HG03521 (cell line): ENCODE data around the gene CTNNA1.

Source experiments
- ATAC-seq: cut with Tn5 transposase; IDR thresholded peaks from one replicate; pipeline ENCODE4 v1.9.1; 2021; ENCODE audit warnings: mild to moderate bottlenecking, moderate library complexity; ENCODE audit not compliant: unreplicated experiment

The CTNNA1 gene

DNA sequence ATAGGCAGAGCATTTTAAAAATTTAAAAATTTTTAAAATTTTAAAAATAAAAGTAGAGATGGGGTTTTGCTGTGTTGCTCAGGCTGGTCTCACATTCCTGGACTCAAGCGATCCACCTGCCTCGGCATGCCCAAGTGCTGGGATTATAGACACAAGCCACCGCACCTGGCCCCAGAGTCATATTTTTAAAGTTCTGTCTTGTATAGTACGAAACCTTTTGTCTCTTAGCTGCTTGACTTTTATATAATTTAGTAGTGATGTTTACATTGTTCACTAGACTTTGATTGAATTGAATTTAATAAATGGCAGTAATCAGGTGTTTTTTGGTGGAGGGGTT is 90.9 kb downstream of the CTNNA1 start:
- ATAC-seq = no peak

DNA sequence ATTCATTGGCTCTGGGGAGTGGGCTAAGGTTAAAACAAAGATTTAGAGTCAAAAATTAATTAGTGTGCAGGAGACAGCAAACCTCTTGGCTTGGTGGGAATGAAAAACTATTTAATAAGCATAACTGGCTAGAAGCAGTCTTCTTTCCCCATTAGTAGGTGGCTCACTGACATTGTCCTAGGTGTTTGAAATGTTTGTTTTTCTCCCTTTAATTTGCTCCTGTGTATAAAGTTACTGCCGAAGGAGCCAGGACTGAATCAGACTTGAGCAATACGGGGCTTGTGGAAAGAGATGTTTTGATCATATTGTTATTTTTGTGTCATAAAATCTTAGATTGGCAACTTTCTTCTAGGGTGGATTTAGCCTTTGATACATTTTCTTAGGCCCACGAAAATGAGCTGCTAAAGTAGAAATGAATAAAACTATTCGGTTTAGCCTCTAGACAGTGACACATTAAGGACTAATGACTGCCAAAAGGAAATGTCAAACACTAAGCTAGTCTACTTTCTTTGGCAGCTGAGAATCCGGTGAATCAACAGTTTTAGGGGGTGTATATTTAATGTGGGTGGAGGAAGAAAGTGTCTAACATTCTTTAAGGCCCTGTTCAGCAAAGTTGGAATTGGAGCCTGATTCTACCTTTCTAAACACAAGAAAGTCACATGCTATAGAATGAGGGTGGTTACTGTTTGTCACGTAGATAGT is 91.7 kb downstream of the CTNNA1 start:
- ATAC-seq = no peak

DNA sequence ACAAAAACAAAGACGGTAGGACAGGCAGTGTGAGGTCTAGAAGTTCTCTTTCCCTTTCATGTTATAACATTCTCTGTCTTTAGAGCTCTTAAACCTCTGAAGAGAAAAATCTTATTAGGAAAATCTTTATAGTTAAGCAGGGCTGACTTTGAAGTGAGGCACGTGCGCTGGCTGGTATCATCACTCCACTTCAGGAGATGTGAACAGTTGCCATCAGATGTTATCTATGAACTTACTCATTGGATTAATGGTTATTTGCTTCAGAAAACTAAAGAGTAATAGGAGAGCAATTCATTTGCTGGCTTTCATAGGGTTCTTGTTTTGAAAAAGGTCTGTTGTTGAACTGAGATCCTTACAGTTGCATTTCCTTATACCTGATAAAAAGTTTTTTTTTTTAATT is 96.2 kb downstream of the CTNNA1 start:
- no peak for ATAC-seq

DNA sequence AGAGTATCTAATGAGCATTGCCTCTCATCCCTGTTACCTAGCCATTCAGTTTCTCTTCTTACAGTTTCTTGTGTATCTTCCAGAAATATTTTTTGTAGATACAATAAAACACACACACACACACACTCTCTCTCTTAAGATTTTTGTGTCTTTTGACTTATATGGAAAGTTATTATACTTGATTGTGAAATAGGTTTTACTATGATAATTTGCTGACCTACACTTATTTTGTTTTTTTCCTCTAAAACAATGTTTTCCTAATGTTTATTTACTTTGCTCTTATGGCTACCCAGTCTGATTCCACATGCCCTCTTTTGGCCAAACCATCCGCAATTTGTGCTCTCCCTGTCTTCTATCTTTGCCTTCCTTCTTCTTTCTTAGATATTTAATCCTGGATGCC is 96.7 kb downstream of the CTNNA1 start:
- ATAC-seq = no peak

DNA sequence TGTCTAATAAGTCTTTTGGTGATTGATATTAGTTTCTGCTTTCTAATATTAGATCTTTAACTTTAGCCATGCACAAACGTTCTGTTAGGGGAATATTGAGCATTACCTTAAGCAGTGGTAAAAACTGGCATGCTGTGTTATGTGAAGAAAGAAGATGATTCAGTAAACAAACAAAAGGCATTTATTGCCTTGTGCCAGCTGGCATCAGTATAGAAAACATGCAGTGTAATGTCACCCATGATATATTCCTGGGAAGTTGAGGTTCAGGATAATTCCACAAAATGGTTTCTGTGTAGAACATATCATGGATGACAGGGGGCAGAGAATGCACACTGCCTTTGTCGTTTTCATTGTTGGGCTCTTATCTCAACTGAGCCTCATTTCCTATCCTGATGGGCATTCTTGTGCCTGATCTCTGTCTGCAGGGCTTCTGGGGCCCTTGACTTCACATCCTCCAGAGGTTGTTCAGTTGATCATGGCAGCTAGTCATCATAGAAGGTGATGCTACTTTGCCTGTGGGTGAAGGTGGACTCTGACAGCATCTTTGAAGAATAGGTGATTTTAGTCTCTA is 97.7 kb downstream of the CTNNA1 start:
- ATAC-seq = no peak

DNA sequence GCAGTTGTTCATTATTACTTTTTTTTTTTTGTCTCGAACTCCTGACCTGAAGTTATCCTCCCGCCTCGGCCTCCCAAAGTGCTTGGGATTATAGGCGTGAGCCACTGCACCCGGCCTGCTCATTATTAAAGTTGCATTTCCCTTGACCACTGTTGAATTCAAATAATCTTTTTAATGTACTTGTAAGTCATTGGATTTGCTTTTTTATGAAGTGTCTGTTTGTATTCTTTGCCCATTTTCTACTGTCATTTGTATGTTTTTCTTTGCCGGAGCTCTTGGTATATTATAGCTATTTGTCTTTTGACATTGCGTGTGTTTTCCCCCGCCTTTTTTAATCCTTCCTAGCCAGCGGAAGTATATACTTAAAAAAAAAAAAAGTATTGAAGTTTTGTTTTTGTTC is 99.9 kb downstream of the CTNNA1 start:
- no peak for ATAC-seq

DNA sequence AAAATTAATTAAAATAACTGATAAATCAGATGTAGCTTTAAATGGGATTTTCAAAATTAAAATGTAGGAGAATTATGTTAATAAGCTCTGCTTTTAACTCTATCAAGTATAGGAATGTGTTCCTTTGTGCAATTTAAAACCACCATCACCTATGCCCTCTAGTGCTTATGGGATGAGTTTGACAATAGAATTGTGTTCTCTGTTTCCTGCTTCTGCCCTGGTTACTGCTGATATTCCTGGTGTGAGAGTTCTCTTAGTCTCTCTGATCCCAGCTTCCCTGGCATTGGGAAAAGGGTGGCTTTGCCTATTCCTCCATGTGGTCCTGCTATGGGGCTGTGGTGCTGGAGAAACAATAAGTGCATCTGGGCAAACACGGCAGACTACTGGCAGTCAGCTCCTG is 113.8 kb downstream of the CTNNA1 start:
- no peak for ATAC-seq

DNA sequence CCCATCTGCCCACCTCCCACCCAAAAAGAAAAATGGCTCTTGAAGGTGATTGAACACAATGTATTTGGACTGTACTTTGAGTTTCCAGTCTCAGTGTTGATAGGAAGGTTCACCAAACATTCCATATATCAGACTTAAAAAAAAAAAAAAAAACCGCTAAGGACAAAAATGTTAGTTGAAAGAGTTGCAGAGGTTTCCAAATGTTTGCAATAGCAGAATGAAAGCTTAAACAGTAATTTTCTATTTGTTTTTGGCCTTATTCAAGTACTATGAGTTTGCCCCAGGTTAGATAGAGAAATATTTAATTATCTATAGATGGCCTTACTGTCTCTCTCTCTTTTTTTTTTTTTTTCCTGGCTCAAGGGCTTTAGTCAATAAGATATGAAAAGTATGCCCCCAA is 115.8 kb downstream of the CTNNA1 start:
- ATAC-seq = no peak

DNA sequence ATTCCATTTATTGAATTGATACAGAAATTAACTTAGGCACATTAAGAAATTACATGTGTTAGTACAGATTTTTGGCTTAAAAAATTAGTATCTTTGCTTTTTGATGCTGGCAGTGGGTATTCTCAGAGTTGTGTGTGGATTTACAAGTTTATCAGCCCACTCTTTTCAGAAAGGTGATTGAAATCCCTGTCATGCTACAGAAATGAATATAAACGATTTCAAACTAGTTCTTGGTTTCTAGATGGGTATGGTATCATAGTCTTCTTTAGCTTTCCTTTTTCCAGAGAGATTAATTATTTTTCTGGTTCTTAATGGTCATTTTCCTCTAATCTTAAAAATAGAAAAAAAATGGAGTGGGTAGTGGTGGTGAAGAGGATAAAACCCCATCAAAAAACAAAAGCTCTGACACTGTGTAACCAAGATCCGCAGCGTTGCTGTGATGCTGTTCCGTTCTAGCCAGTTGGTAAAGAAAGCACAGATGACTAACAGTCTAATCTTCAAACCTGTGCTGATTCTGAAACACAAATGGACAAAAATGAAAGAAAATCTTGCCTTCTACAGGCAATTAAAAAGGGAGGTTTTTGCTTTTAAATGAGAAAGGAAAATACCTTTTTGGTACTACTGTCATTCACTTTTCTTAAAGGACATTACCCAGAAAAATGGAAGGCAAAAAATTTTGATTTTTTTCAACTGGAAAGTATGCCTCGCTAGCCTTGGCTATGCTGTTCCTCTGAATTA is 116.7 kb downstream of the CTNNA1 start:
- ATAC-seq = no peak

DNA sequence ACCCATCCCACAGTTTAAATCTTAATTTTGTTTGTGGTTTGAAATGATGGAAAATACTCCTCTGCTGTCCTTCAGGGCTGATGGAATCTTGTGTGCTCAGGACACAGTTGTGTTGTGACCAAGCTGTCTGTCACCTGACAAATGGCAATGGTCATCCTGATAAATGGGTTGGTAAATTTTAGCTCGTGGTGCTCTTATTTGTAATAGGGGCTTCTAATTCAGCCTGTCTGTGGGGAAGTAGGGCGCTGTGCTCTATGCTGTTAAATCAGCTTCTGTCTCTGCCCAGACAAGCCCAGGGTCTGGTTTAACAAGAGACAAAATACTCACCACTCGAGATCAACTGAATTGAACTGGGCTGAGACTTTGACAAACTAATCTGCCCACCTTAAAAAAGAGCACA is 117.4 kb downstream of the CTNNA1 start:
- ATAC-seq = no peak

DNA sequence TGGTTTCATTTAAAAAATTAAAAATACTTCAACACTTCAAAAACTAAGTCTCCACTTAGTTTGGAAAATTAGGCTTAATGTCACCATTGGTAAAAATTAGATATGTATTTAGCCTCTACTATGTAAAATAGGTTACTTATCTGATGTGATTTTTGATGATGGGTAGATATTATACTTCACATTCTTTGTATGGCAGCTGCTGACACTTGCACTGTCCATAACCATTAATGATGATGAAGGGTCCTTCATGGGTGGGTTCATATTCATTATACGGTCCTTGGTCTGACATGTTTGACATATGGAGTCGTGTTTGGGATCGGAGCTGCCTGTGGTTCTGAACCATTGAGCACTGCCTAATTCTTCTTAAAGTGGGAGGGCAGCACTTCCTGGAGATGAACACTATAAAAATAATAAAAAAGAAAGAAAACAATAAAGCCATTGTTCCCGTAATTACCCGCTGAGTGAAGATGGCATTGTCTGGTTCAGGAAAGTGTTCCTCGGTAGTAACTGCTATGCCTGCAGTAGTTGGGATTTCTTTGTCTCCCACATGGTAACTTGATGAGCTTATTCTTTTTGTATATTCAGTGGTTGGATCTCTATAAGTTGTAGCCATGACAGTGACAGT is 119.7 kb downstream of the CTNNA1 start:
- ATAC-seq = no peak

DNA sequence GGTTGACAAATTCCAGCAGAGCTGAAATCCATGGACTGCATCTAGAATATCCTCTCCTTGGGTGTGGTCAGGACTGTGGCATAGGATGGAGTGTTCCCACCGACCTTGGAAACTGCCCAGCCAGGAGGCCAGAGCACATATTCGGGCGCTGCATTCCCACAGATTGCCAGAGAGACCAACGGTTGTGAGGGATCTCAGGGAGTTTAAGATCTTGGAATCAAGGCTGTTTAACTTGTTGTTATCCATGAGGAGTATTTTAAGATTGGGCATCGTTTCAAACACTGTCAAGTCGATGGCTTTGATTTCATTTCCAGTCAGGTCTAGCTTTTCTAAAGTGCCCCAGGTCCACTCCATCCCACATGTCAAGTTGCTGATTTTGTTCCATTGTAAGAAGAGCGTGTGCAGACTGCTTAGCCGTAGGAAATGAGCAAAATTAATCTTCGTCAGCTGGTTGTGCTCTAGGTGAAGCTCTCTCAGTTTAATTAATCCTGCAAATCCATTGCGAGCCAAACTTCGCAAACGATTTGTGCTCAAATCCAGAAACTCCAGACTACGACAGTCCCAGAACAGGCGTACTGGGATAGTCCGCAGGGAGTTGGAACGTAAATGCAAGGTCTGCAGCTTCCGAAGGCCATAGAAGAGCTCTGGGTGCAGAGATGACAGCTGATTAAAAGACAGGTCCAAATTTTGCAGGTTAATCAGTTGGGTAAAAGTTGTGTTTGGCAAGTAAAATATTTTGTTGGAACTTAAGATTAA is 120.4 kb downstream of the CTNNA1 start:
- ATAC-seq = no peak

DNA sequence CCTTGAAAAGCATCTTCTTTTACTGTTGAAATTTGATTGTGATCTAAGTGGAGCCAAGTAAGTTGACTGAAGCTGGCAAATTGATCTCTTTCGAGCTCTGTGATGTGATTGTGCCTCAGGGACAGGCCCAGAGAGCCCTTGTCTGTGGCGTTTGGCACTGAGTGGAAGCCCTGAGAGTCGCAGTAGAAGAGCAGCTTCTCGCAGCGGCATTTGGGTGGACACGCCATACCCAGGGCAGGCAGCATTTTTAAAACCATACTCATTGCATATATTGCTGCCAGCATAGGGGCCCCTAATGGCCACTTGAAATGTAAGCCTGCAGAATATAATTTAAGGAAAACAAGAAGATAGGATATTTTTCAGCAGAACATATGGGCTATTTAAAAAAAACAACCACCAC is 121.0 kb downstream of the CTNNA1 start:
- ATAC-seq = no peak

DNA sequence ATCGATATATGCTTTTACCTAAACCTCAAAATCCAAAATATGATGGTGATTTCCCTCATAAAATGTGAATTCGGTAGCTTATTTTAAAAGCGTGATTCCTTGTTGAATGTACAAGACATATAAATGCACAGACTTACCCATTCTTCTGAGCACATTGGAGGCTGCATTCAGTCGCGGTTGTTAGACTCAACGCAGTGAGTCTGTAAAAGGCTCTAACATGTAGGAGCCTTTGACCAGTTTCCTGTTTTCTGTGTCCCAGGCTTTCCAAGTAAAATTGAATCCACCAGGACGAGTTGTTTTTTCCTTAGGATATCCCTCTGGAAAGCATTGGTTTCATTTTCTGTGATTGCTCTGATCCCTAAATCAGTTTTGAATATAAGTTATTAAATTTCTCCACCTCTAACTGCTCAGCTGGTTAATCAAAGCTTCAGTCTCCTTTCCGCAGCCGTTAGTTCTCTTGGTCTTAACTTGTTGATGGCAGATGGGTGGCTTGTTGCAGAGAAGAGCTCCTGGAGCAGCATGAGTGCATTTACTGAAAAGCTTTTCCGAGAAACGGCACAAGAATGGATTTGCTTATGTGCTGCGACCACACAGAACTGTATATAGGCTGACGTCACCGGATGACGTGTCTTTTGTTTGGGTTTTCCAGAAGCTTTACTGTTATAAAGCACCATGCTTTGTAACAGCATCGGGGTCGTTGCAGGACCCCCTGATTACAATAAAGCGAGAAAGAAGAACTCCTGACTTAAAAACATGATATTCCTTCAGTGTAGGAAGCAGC is 121.7 kb downstream of the CTNNA1 start, which contains the start of gene LRRTM2:
LRRTM2 (minus strand) TSS at position 565 of the 781 bp plus-strand sequence; CDS start at position 141, 424 bp downstream.
- ATAC-seq = no peak

DNA sequence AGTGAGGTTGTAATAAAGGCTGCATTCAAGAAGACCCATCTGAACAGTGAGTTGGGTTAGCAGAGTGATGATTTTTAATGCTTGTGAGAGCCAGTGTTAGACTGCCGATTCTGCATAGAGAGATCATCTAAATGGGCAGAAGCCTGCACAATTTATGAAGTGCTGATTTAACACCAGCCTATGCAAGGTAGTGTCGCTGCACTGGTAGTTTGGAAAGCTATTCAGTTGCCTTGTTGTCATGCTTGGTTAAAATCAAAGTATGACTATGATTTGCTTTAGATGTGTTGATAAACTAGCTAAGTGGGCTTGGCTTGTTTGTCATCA is 122.3 kb downstream of the CTNNA1 start:
- ATAC-seq = no peak

DNA sequence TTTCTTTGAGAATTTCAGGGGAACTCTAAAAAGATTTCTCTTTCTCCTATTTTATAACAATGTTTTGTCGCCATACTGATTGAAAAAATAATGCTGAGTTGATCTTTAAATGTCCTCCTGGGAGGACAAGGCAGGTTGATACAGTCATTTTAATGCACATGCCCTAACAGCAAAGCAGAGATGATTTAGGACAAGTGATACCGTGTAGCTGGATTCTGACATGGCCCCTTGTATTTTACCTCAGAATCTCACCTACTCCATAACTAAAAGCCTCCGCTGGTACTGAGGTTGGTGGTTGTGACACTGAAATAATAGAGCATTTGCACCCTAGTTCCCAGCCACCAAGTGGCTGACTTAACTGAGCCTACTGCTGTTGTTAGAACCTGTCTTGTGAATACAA is 122.7 kb downstream of the CTNNA1 start:
- ATAC-seq = no peak

DNA sequence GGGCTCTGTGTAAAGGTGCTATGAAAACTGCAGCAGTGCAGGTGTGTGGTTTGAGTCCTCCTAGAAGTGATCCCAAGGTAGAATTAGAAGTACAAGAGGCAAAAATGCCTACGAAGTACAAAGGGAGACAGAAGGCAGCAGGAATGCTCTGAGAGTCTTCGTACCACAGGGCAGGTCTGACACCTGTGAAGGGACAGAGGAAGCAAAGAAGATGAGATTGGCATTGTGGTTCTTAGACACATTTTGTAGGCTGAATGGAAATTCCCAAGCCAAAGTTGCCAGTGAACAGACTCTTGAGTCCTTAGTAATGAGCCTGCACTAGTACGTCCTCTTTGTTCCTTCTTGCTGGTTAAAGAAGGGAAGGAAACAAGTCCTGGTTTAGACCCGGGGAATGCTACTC is 123.6 kb downstream of the CTNNA1 start:
- ATAC-seq = no peak

DNA sequence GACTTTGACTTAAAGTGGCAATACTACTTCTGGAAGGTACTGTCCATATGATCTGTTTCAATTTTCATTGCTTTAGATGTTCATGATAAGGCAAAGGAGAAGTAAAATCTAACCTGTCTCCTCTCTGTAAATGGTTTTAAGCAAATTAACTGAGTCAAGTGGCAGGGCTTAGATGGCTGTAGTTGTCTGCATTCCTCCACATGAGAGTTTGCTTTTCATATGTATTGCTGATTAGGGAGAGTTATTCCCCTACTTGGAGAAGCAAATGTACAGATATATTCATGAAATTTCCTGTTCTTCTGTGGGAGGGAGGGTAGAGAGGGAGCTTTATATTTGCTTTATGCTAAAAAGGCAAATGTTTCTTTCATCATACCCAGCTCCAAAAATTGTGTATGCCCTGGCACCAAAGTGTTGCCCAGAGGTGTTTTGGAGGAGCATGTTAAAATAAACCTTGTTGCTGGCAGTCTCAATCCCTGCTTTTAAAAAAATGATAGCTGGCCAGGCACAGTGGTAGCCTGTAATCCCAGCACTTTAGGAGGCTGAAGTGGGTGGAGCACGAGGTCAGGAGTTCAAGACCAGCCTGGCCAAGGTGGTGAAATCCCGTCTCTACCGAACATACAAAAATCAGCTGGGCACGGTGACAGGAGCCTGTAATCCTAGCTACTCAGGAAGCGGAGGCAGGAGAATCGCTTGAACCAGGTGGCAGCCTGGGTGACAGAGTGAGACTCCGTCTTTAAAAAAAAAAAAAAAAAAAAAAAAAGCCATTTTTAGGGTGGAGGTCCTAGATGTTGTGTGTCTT is 125.4 kb downstream of the CTNNA1 start:
- no peak for ATAC-seq

DNA sequence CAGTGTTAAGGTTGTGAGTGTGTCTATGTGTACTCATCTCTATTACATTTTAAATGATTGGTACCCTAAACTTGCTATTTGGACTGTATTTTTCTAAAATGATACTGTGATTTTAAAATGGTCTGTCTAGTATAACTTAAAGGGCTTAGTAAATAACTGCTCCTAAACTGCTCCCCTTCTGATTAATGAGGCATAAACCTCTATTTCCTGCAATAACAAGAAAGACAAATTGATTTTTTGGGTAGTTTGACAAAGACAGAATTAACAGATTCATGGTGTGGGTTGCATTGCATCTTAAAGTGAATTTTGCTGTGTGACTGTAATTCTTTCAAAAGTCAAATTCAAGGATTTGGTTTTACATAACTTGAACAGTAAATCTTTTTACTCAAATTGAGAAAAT is 130.0 kb downstream of the CTNNA1 start:
- ATAC-seq = no peak

DNA sequence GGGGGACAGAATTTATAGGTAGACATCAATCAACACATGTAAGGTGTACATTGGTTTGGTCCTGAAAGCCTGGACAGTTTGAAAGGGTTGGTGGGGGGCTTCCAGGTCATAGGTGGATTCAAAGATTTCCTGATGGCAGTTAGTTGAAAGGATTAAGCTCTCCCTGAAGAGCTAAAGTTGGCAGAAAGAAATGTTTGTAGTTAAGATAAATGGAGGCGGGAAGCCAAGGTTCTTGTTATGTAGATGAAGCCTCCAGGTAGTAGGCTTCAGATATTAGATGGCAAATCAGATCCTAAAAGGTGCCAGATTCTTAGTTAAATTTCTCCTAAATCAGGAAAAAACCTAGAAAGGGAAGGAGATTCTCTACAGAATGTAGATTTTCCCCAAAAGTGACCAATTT is 130.9 kb downstream of the CTNNA1 start:
- no peak for ATAC-seq
